GM18873 (cell line): ENCODE data around the gene CXCR2.

Experiments
- ATAC-seq: cut with Tn5 transposase; IDR thresholded peaks from one replicate; pipeline ENCODE4 v1.9.1; 2021; ENCODE audit warnings: mild to moderate bottlenecking, moderate library complexity, moderate number of reproducible peaks; ENCODE audit not compliant: unreplicated experiment, low FRiP score

Gene CXCR2

GRCh38 chr2:218179782-218180181, 54.0 kb downstream of the CXCR2 start:
- no peak for ATAC-seq

GRCh38 chr2:218180467-218181114, 54.8 kb downstream of the CXCR2 start:
- ATAC-seq: no peak

- no peak for ATAC-seq
These were observed 58.5 kb downstream of the CXCR2 start for GRCh38 chr2:218184331-218184730.

GRCh38 chr2:218186355-218186766, 60.5 kb downstream of the CXCR2 start:
- no peak for ATAC-seq
